22Rv1 (cell line): Measurements from ENCODE around the gene CBFA2T2.

Experiments
- CTCF ChIP-seq: fragments of 450-650 bp; IDR thresholded peaks from 2 replicates; pipeline ENCODE4 v1.5.1; 2017; ENCODE audit warnings: mild to moderate bottlenecking
- ZFX ChIP-seq: fragments of 450-650 bp; IDR thresholded peaks from 2 replicates; pipeline ENCODE4 v1.6.1; 2017; ENCODE audit warnings: antibody characterized with exemption, borderline replicate concordance

- no peak for TF ChIP-seq CTCF
- TF ChIP-seq ZFX = no peak
Observed at GRCh38 chr20:33669873-33670640, 180.2 kb downstream of the CBFA2T2 start.
